RWPE2 (cell line): ENCODE measurements around the gene OPN1LW.
"Not testable (repeated sequence)": the region's sequence is repeated elsewhere in the genome, so short reads cannot be mapped to it uniquely, and the experiment has no call there.

ENCODE experiments used
- ATAC-seq: fragments of 200-7000 bp; cut with Tn5 transposase; 3 replicates; pipeline ENCODE4 v1.9.1; 2021; ENCODE audit warnings: low read depth
- DNase-seq: peaks from one replicate; pipeline ENCODE4 v3.0.0-alpha.2; 2020; ENCODE audit warnings: low spot score
- H3K27ac ChIP-seq: fragments of 450-650 bp; 2 replicates; pipeline ENCODE4 v1.5.1; 2017; ENCODE audit warnings: mild to moderate bottlenecking; ENCODE audit not compliant: poor library complexity, severe bottlenecking
- H3K27me3 ChIP-seq: fragments of 250-450 bp; sonication (Bioruptor Pico); 2 replicates; pipeline ENCODE4 v1.5.1; 2021; ENCODE audit warnings: mild to moderate bottlenecking, moderate library complexity; ENCODE audit not compliant: insufficient read depth, poor library complexity, severe bottlenecking
- H3K36me3 ChIP-seq: fragments of 250-450 bp; sonication (Bioruptor Pico); 2 replicates; pipeline ENCODE4 v1.5.1; 2020; ENCODE audit warnings: low read depth, mild to moderate bottlenecking, moderate library complexity
- H3K4me1 ChIP-seq: fragments of 250-450 bp; sonication (Bioruptor Pico); 2 replicates; pipeline ENCODE4 v1.5.1; 2021; ENCODE audit warnings: mild to moderate bottlenecking, moderate library complexity; ENCODE audit not compliant: insufficient read depth, poor library complexity, severe bottlenecking
- H3K4me3 ChIP-seq: fragments of 250-450 bp; sonication (Bioruptor Pico); 2 replicates; pipeline ENCODE4 v1.5.1; 2021; ENCODE audit warnings: mild to moderate bottlenecking, moderate library complexity; ENCODE audit not compliant: severe bottlenecking
- H3K9me3 ChIP-seq: fragments of 250-450 bp; sonication (Bioruptor Pico); 2 replicates; pipeline ENCODE4 v1.5.1; 2021; ENCODE audit warnings: mild to moderate bottlenecking, moderate library complexity; ENCODE audit not compliant: severe bottlenecking
- CTCF ChIP-seq: fragments of 450-650 bp; IDR thresholded peaks from one replicate; pipeline ENCODE4 v1.5.1; 2017; ENCODE audit warnings: mild to moderate bottlenecking, moderate library complexity; ENCODE audit not compliant: poor library complexity, severe bottlenecking

OPN1LW gene

GRCh38 chrX:154140742-154141141 lies 3.3 kb upstream of the OPN1LW start:
- no peaks in the 10 kb centered on the region for H3K27me3 ChIP-seq
- no peak for DNase-seq
- no peak for ATAC-seq
- H3K27ac ChIP-seq, result no peak overlapping the region
- no peaks in the 10 kb centered on the region for H3K4me1 ChIP-seq
- H3K9me3 ChIP-seq, result no peaks in the 10 kb centered on the region
- H3K4me3 ChIP-seq, result no peak overlapping the region
- no peaks in the 10 kb centered on the region for H3K36me3 ChIP-seq
- no peak for TF ChIP-seq CTCF

- no peak for TF ChIP-seq CTCF
- H3K9me3 ChIP-seq, result no peaks in the 10 kb centered on the region
- H3K27me3 ChIP-seq, result no peaks in the 10 kb centered on the region
- no peak overlapping the region for H3K4me3 ChIP-seq
- no peak overlapping the region for H3K27ac ChIP-seq
- no peak for DNase-seq
- no peaks in the 10 kb centered on the region for H3K4me1 ChIP-seq
- no peak for ATAC-seq
- no peaks in the 10 kb centered on the region for H3K36me3 ChIP-seq
Measured at GRCh38 chrX:154142386-154142785, 1.7 kb upstream of the OPN1LW start.

- DNase-seq (no peak), ATAC-seq (no peak)
- no peak overlapping the region for H3K4me3 ChIP-seq
- H3K36me3 ChIP-seq, result no peaks in the 10 kb centered on the region
- H3K9me3 ChIP-seq, result no peaks in the 10 kb centered on the region
- H3K27me3 ChIP-seq, result no peaks in the 10 kb centered on the region
- no peak for TF ChIP-seq CTCF
- H3K27ac ChIP-seq, result no peak overlapping the region
- H3K4me1 ChIP-seq, result no peaks in the 10 kb centered on the region
Measured at GRCh38 chrX:154142950-154143745, 895 bp upstream of the OPN1LW start.

- not testable (repeated sequence) for ATAC-seq, H3K4me3 ChIP-seq, H3K4me1 ChIP-seq
Measured at GRCh38 chrX:154151030-154151429, 7.0 kb downstream of the OPN1LW start.

GRCh38 chrX:154156221-154156620 lies 12.2 kb downstream of the OPN1LW start:
- H3K9me3 ChIP-seq, H3K4me3 ChIP-seq, H3K27me3 ChIP-seq, ATAC-seq, DNase-seq, H3K4me1 ChIP-seq, H3K27ac ChIP-seq, H3K36me3 ChIP-seq: not testable (repeated sequence)

More at GRCh38 chrX:154151030-154151429, 7.0 kb downstream of the OPN1LW start:
- not testable (repeated sequence) for H3K27me3 ChIP-seq, DNase-seq, H3K27ac ChIP-seq, H3K36me3 ChIP-seq, H3K9me3 ChIP-seq

- H3K27me3 ChIP-seq, ATAC-seq, H3K36me3 ChIP-seq, H3K27ac ChIP-seq, H3K4me1 ChIP-seq, H3K9me3 ChIP-seq, DNase-seq, H3K4me3 ChIP-seq: not testable (repeated sequence)
Measured at GRCh38 chrX:154157207-154157606, 13.2 kb downstream of the OPN1LW start.

GRCh38 chrX:154159345-154159744 lies 15.3 kb downstream of the OPN1LW start:
- not testable (repeated sequence) for H3K4me1 ChIP-seq, H3K27me3 ChIP-seq, H3K36me3 ChIP-seq, DNase-seq, H3K27ac ChIP-seq, H3K4me3 ChIP-seq, H3K9me3 ChIP-seq, ATAC-seq

- H3K4me3 ChIP-seq, H3K27me3 ChIP-seq, H3K27ac ChIP-seq, H3K4me1 ChIP-seq, DNase-seq, ATAC-seq, H3K9me3 ChIP-seq, H3K36me3 ChIP-seq: not testable (repeated sequence)
Measured at GRCh38 chrX:154164902-154165301, 20.9 kb downstream of the OPN1LW start.

- H3K9me3 ChIP-seq, DNase-seq, H3K36me3 ChIP-seq, ATAC-seq, H3K4me1 ChIP-seq, H3K27me3 ChIP-seq, H3K4me3 ChIP-seq, H3K27ac ChIP-seq: not testable (repeated sequence)
Measured at GRCh38 chrX:154168384-154168783, 24.3 kb downstream of the OPN1LW start.
